SK-N-SH treated with all-trans-retinoic acid at 6 μM for 48 hours (cell line): Measurements from ENCODE around the gene MRGPRX2.

Experiments
- ARNTL ChIP-seq: fragments of 450-650 bp; formaldehyde crosslinking; IDR thresholded peaks from 2 replicates; pipeline ENCODE4 v1.5.0; 2020; ENCODE audit warnings: low read depth, mild to moderate bottlenecking, moderate library complexity, borderline replicate concordance
- ESRRG ChIP-seq: fragments of 250-450 bp; sonication (Bioruptor Pico); IDR thresholded peaks from 2 replicates; pipeline ENCODE4 v1.6.1; 2021; ENCODE audit warnings: mild to moderate bottlenecking
- TOX ChIP-seq: fragments of 250-450 bp; sonication (Bioruptor Pico); IDR thresholded peaks from 2 replicates; pipeline ENCODE4 v1.8.0; 2021; ENCODE audit warnings: mild to moderate bottlenecking, moderate library complexity, borderline replicate concordance
- ZNF70 ChIP-seq: fragments of 450-650 bp; formaldehyde crosslinking; IDR thresholded peaks from 2 replicates; pipeline ENCODE4 v1.5.0; 2020; ENCODE audit warnings: mild to moderate bottlenecking, moderate library complexity

DNA sequence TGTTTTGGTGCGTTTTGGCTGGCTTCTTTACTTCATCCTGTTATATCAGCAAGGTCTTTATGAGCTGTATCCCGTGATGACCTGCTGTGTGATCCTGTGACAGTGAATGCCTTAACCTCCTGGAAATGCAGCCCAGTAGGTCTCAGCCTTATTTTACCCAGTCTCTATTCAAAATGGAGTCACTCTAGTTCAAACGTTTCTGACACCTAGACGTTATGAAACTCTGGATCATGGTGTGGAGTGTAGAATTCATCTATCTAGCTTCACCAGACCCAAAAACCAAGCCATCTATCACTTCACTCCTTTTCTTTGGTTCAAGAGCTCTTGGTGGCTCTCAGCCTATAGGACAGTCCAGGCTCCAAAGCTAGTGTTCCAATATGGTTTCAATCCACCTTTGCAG lies 28.3 kb upstream of the MRGPRX2 start:
- no peak for TF ChIP-seq TOX (CRISPR knock-in tag)
- TF ChIP-seq ZNF70 (CRISPR knock-in tag), result no peak
- TF ChIP-seq ARNTL, result no peak
- TF ChIP-seq ESRRG (CRISPR knock-in tag), result no peak
